Measurements from ENCODE around the gene TLCD3B. TPM values are rescaled to one million over a fixed set of nuclear protein-coding genes. Genes with fewer than 3 reads are reported as not detected.

The TLCD3B gene
- total RNA-seq, 4 donors from 2014 or later: 0.54 to 0.79 TPM; not detected in 2

DNA sequence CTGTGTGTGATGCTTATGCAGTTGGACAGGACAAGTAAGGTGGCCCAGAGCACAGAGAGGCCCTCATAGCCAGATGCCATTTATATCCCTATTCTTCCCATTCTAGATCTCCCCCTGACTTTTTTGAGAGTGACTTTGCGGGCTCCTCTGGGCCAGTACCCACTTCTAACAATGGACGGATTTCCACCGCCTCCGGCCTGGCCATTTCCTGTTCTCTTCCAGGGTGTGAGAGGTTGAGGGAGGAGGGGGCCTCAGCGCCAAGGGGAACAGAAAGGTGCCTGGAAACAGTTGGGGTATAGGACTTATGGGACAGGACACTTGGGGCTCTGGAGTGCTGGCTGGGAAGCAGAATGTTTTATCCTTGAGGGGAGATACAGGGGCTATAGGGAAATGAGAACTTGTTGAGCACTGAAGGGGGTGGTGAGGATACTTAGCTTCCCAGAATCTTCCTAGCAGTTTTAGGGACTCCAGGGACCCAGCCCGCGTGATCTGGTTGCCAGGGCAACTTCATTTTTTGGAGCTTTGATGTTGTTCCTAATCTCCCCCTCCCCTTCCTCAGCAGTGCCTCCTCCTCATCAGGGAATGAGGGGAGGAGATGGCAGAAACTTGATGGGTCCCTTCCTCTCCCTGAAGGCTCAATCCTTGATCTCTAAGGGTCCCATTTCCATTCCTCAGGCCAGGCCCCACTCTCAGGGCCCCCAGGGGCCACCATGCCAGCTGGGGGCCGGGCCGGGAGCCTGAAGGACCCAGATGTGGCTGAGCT lies 53.8 kb downstream of the TLCD3B start:
- intact Hi-C loops (cut with DNase I): loop anchor here (2.0 kb wide), 1 partner anchor 18 kb away; the partner anchor contains the start of gene HIRIP3
- WGBS, 2 donors: 65 to 79% methylated on average over 9 of the region's 9 CpGs
- no peak for DNase-seq
- no peaks in the 10 kb centered on the region for H3K27me3 ChIP-seq
- H3K4me3 ChIP-seq (replicated peaks in 1 of 3): no peak overlapping the region
- TF ChIP-seq, protein P1, sequence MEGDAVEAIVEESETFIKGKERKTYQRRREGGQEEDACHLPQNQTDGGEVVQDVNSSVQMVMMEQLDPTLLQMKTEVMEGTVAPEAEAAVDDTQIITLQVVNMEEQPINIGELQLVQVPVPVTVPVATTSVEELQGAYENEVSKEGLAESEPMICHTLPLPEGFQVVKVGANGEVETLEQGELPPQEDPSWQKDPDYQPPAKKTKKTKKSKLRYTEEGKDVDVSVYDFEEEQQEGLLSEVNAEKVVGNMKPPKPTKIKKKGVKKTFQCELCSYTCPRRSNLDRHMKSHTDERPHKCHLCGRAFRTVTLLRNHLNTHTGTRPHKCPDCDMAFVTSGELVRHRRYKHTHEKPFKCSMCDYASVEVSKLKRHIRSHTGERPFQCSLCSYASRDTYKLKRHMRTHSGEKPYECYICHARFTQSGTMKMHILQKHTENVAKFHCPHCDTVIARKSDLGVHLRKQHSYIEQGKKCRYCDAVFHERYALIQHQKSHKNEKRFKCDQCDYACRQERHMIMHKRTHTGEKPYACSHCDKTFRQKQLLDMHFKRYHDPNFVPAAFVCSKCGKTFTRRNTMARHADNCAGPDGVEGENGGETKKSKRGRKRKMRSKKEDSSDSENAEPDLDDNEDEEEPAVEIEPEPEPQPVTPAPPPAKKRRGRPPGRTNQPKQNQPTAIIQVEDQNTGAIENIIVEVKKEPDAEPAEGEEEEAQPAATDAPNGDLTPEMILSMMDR (IDR thresholded peaks at IDR 0.05): no peak
- no peak for TF ChIP-seq POLR2A (IDR thresholded peaks at IDR 0.05)
- H3K36me3 ChIP-seq: peaks cover 45% of the 10 kb centered on the region in 2 donors
- H3K27ac ChIP-seq: peak overlapping the region in 2 of 3 donors; percentile 26 to 49
- H3K9me3 ChIP-seq: no peaks in the 10 kb centered on the region
- peaks cover 15 to 33% of the 10 kb centered on the region in 2 donors for H3K4me1 ChIP-seq

DNA sequence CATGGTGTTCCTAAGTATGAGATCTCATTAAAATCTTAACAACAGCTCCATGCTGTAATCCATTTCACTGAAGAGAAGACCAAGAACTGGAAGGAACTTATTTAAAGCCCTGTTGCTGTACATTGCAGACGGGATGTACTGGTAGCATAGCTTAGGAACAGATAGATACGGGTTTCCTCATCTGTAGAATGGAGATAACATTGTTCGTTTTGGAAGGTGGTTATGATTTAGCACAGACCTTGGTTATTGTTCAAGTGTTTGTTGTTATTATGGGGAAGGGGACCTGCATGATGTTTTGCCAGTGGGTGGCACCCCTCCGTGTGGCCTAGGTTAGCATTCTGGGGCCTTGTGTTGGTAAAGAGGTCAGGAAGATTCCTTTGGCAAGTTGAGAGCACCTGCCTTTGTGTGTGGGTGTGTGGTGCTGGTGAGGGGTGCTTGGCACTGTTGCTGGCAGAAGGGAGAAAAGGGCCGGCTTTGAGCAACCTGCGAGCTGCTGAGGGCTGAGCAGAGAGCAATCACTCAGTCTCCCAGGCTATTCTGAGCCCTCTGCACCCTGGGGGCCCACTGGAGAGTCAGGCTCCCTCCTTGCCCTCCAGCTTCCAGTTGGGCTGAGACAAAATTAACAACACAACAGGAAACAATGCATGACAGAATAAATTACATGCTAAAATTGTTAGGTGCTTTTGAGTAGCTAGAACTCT lies 55.1 kb downstream of the TLCD3B start:
- WGBS, 2 donors: 21 to 26% methylated on average over 6 of the region's 6 CpGs
- peak; percentile 10 to 34 for DNase-seq
- Histone ChIP-seq H3K4me1 (peaks cover 15 to 33% of the 10 kb centered on the region in 2 donors), H3K27ac (peak overlapping the region in 1 of 3 donors; percentile 14), H3K36me3 (peaks cover 32 to 39% of the 10 kb centered on the region in 2 donors), H3K4me3 (replicated peaks in 1 of 3) (peak overlapping the region in 1 of 3 donors; percentile 6), H3K9me3 (no peaks in the 10 kb centered on the region), H3K27me3 (no peaks in the 10 kb centered on the region)
- intact Hi-C loops (cut with DNase I): loop anchor here (2.0 kb wide), 1 partner anchor 19 kb away; the partner anchor contains the start of gene HIRIP3
- TF ChIP-seq, protein P1 (IDR thresholded peaks at IDR 0.05): no peak
- no peak for TF ChIP-seq POLR2A (IDR thresholded peaks at IDR 0.05)

DNA sequence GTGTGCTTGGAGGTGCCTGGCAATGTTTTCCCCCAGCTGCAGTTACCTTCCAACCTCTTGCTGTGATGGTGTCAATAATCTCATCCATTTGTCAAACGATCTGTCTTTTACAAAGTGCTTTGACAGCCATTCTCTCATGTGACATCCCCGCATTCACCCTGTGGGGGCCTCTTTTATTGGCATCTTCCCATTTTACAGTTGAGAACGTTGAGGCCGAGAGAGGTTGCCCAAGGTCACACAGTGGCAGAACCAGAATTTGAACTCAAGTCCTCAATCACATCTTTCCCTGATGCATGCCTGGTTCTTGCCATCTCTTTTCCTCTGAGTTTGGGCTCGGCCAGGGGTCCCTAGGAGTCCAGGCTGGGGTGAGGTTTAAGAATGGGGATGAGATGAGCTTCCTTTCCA lies 55.9 kb downstream of the TLCD3B start:
- intact Hi-C loops (cut with DNase I): no loop called here
- 63 to 73% methylated on average over 5 of the region's 5 CpGs for WGBS, 2 donors

More for the DNA sequence above, 55.9 kb downstream of the TLCD3B start:
- H3K4me3 ChIP-seq (replicated peaks in 1 of 3): peak overlapping the region; percentile 24 to 94 (median 66)
- H3K27me3 ChIP-seq: no peaks in the 10 kb centered on the region
- H3K4me1 ChIP-seq: peaks cover 15 to 33% of the 10 kb centered on the region in 2 donors
- H3K36me3 ChIP-seq: peaks cover 24 to 31% of the 10 kb centered on the region in 2 donors
- H3K9me3 ChIP-seq: no peaks in the 10 kb centered on the region
- TF ChIP-seq, protein P1 (IDR thresholded peaks at IDR 0.05): no peak
- no peak for TF ChIP-seq POLR2A (IDR thresholded peaks at IDR 0.05)
- DNase-seq: no peak
- peak overlapping the region in 2 of 3 donors; percentile 8 to 75 for H3K27ac ChIP-seq

Other genes starting within 250 kb of the TLCD3B start
- 10 to 100 TPM; 38.4 to 68.6 (median 57.2) TPM for gene KIF22, start 240.5 kb downstream of the TLCD3B start, total RNA-seq
- 100 to 1,000 TPM in 2 of 4 donors, 10 to 100 TPM in 2; 80.4 to 132 (median 107) TPM for gene MAZ, start 224.7 kb downstream of the TLCD3B start, total RNA-seq
- 1 to 10 TPM in 3 of 4 donors, under 1 TPM in 1; 0.89 to 4.0 (median 2.4) TPM for gene PRRT2, start 219.1 kb downstream of the TLCD3B start, total RNA-seq
- 10 to 100 TPM; 38.2 to 75.0 (median 55.2) TPM for gene PAGR1, start 215.1 kb downstream of the TLCD3B start, total RNA-seq
- 100 to 1,000 TPM in 1 of 4 donors, 10 to 100 TPM in 3; 70.1 to 127 (median 90.6) TPM for gene MVP, start 210.8 kb downstream of the TLCD3B start, total RNA-seq
- gene CDIPT, start 168.0 kb downstream of the TLCD3B start, total RNA-seq: 100 to 1,000 TPM in 2 of 4 donors, 10 to 100 TPM in 2; 79.3 to 122 (median 99.3) TPM
- 1 to 10 TPM in 2 of 4 donors, under 1 TPM in 2; 0.33 to 1.5 (median 0.79) TPM for gene SEZ6L2, start 131.7 kb downstream of the TLCD3B start, total RNA-seq
- not detected for gene ASPHD1, start 130.8 kb downstream of the TLCD3B start, total RNA-seq
- gene KCTD13, start 105.0 kb downstream of the TLCD3B start, total RNA-seq: 10 to 100 TPM in 3 of 4 donors, 1 to 10 TPM in 1; 9.8 to 27.5 (median 15.5) TPM
- 100 to 1,000 TPM in 3 of 4 donors, 10 to 100 TPM in 1; 93.2 to 140 (median 135) TPM for gene TMEM219, start 69.2 kb downstream of the TLCD3B start, total RNA-seq
- gene TAOK2, start 57.4 kb downstream of the TLCD3B start, total RNA-seq: 10 to 100 TPM; 48.8 to 62.6 (median 55.2) TPM
- gene HIRIP3, start 35.7 kb downstream of the TLCD3B start, total RNA-seq: 10 to 100 TPM; 10.7 to 23.1 (median 18.4) TPM
- gene INO80E, start 35.0 kb downstream of the TLCD3B start, total RNA-seq: 100 to 1,000 TPM in 3 of 4 donors, 10 to 100 TPM in 1; 45.9 to 165 (median 142) TPM
- gene DOC2A, start 20.2 kb downstream of the TLCD3B start, total RNA-seq: 1 to 10 TPM in 1 of 4 donors, under 1 TPM in 2, not detected in 1; 0.22 to 1.2 (median 0.94) TPM
- gene C16orf92, start 8.1 kb downstream of the TLCD3B start, total RNA-seq: not detected
- 1,000 to 10,000 TPM in 3 of 4 donors, 100 to 1,000 TPM in 1; 752 to 2,025 (median 1,174) TPM for gene ALDOA, start 34.5 kb upstream of the TLCD3B start, total RNA-seq
- gene PPP4C, start 44.7 kb upstream of the TLCD3B start, total RNA-seq: 10 to 100 TPM; 43.6 to 59.9 (median 50.8) TPM
- gene TBX6, start 60.7 kb upstream of the TLCD3B start, total RNA-seq: 1 to 10 TPM; 1.6 to 3.3 (median 2.4) TPM
- 100 to 1,000 TPM in 1 of 4 donors, 10 to 100 TPM in 3; 32.4 to 372 (median 68.0) TPM for gene YPEL3, start 64.9 kb upstream of the TLCD3B start, total RNA-seq
- 1 to 10 TPM in 2 of 4 donors, under 1 TPM in 1, not detected in 1; 0.68 to 1.6 (median 1.2) TPM for gene GDPD3, start 82.3 kb upstream of the TLCD3B start, total RNA-seq
- gene MAPK3, start 91.9 kb upstream of the TLCD3B start, total RNA-seq: 10 to 100 TPM; 31.5 to 90.6 (median 51.5) TPM
- 10 to 100 TPM in 3 of 4 donors, 1 to 10 TPM in 1; 7.3 to 14.8 (median 11.2) TPM for gene CORO1A, start 152.3 kb upstream of the TLCD3B start, total RNA-seq
- 100 to 1,000 TPM in 2 of 4 donors, 1 to 10 TPM in 2; 2.1 to 150 (median 67.4) TPM for gene BOLA2B, start 162.4 kb upstream of the TLCD3B start, total RNA-seq
- gene SLX1A, start 162.6 kb upstream of the TLCD3B start, total RNA-seq: 10 to 100 TPM; 26.2 to 73.3 (median 63.7) TPM
- 10 to 100 TPM in 2 of 4 donors, 1 to 10 TPM in 2; 8.9 to 13.8 (median 9.8) TPM for gene SULT1A3, start 168.0 kb upstream of the TLCD3B start, total RNA-seq
- gene NPIPB13, start 217.2 kb upstream of the TLCD3B start, total RNA-seq: 1 to 10 TPM; 2.1 to 3.0 (median 2.3) TPM

Measured in thyroid gland (tissue), 4 donors.